Thyroid gland (tissue), 4 donors: ENCODE measurements around the gene PSTPIP1. TPM values are rescaled to one million over a fixed set of nuclear protein-coding genes. Genes with fewer than 3 reads are reported as not detected.

Experiments used
- DNase-seq, 2 donors: peaks; one replicate each; pipeline ENCODE4 v3.0.0-alpha.2; 2019
- H3K27ac ChIP-seq, 3 donors: fragments of 200-600 bp; sonication (generic); 1 replicate in 2 of 3; 2 replicates in 1 of 3; pipeline ENCODE4 v1.5.1; 2016 to 2019; ENCODE audit warnings: mild to moderate bottlenecking in 1 of 3, moderate library complexity in 1 of 3
- H3K27me3 ChIP-seq: fragments of 200-600 bp; sonication (generic); one replicate; pipeline ENCODE4 v1.5.1; 2019
- H3K36me3 ChIP-seq, 2 donors: fragments of 200-600 bp; sonication (generic); one replicate each; pipeline ENCODE4 v1.5.1; 2016 to 2019
- H3K4me1 ChIP-seq, 2 donors: fragments of 200-600 bp; sonication (generic); one replicate each; pipeline ENCODE4 v1.5.1; 2017 to 2019
- H3K4me3 ChIP-seq, 3 donors: fragments of 200-600 bp; sonication (generic); replicated peaks in 1 of 3; 1 replicate in 2 of 3; 2 replicates in 1 of 3; pipeline ENCODE4 v1.5.1; 2016; ENCODE audit warnings: mild to moderate bottlenecking in 1 of 3
- H3K9me3 ChIP-seq: fragments of 200-600 bp; sonication (generic); one replicate; pipeline ENCODE4 v1.5.1; 2017
- CTCF ChIP-seq, 6 experiments: fragments of 200-600 bp in 3 of 6; fragments of 450-650 bp in 3 of 6; sonication (generic) in 3 of 6; IDR thresholded peaks; one replicate each; pipeline ENCODE4 v1.5.1; 2016 to 2019; ENCODE audit warnings: antibody characterized with exemption in 6 of 6, mild to moderate bottlenecking in 2 of 6, inconsistent platforms in 1 of 6, moderate library complexity in 1 of 6
- POLR2A ChIP-seq, 2 donors: fragments of 450-650 bp; IDR thresholded peaks; one replicate each; pipeline ENCODE4 v1.6.1; 2017; ENCODE audit warnings: antibody characterized with exemption in 2 of 2, mild to moderate bottlenecking in 2 of 2, moderate library complexity in 1 of 2
- WGBS, 2 donors: methylation state at CpG; one replicate each; pipeline ENCODE4 v1.1.5; 2017; 5-methylcytosine and 5-hydroxymethylcytosine counted together
- intact Hi-C: fragments of 100-400 bp; cut with DNase I; formaldehyde crosslinking; loops from one replicate; pipeline ENCODE4 v1.15.1; 2023
- total RNA-seq, 4 donors: library from RNA; depleted of rRNA; stranded (reverse); fragments of >200 nt; gene quantifications; one replicate each; pipeline ENCODE4 v1.2.3, GENCODE V29; 2016

The PSTPIP1 gene
- total RNA-seq, 4 donors from 2014 or later = 1.4 to 6.9 (median 3.7) TPM

- Histone ChIP-seq H3K27ac (no peak overlapping the region), H3K27me3 (no peaks in the 10 kb centered on the region), H3K36me3 (no peaks in the 10 kb centered on the region), H3K4me3 (no peak overlapping the region), H3K4me1 (peaks cover 0 to 3% of the 10 kb centered on the region in 2 donors), H3K9me3 (no peaks in the 10 kb centered on the region)
- no peak for DNase-seq
- intact Hi-C loops = no loop called here
- TF ChIP-seq CTCF (IDR thresholded peaks at IDR 0.05) (no peak), POLR2A (IDR thresholded peaks at IDR 0.05) (no peak)
- WGBS, 2 donors = 33 to 100% methylated on average over 1 of the region's 4 CpGs
Measured at GRCh38 chr15:77033417-77033728, 38.4 kb downstream of the PSTPIP1 start.

- no peak for DNase-seq
- H3K27ac ChIP-seq = no peak overlapping the region
- H3K36me3 ChIP-seq = peaks cover 0 to 3% of the 10 kb centered on the region in 2 donors
- 69 to 71% methylated on average over 12 of the region's 13 CpGs for WGBS, 2 donors
- H3K4me1 ChIP-seq = no peaks in the 10 kb centered on the region
- intact Hi-C loops = no loop called here
- H3K9me3 ChIP-seq = no peaks in the 10 kb centered on the region
- H3K27me3 ChIP-seq = no peaks in the 10 kb centered on the region
- H3K4me3 ChIP-seq = no peak overlapping the region
- no peak for TF ChIP-seq POLR2A (IDR thresholded peaks at IDR 0.05)
- TF ChIP-seq CTCF (IDR thresholded peaks at IDR 0.05) = no peak
Measured at GRCh38 chr15:77033729-77034671, 39.1 kb downstream of the PSTPIP1 start.

GRCh38 chr15:77034695-77035489, 40.0 kb downstream of the PSTPIP1 start:
- TF ChIP-seq POLR2A (IDR thresholded peaks at IDR 0.05) = no peak
- peak in 5 of 6 experiments; percentile 21 to 59 (median 38) for TF ChIP-seq CTCF (IDR thresholded peaks at IDR 0.05)
- Histone ChIP-seq H3K4me1 (no peaks in the 10 kb centered on the region), H3K4me3 (no peak overlapping the region), H3K27ac (no peak overlapping the region), H3K9me3 (no peaks in the 10 kb centered on the region), H3K27me3 (no peaks in the 10 kb centered on the region), H3K36me3 (peaks cover 0 to 7% of the 10 kb centered on the region in 2 donors)
- DNase-seq = no peak
- 44 to 70% methylated on average over 5 to 12 of the region's 14 CpGs for WGBS, 2 donors
- intact Hi-C loops = no loop called here

- 91 to 96% methylated on average over 4 to 8 of the region's 9 CpGs for WGBS, 2 donors
- Histone ChIP-seq H3K27ac (no peak overlapping the region), H3K9me3 (no peaks in the 10 kb centered on the region), H3K4me3 (no peak overlapping the region), H3K36me3 (peaks cover 0 to 7% of the 10 kb centered on the region in 2 donors), H3K4me1 (no peaks in the 10 kb centered on the region), H3K27me3 (no peaks in the 10 kb centered on the region)
- TF ChIP-seq POLR2A (IDR thresholded peaks at IDR 0.05) (no peak), CTCF (IDR thresholded peaks at IDR 0.05) (no peak)
- no peak for DNase-seq
- intact Hi-C loops = no loop called here
Measured at GRCh38 chr15:77035584-77035983, 40.7 kb downstream of the PSTPIP1 start.
